ENCODE results near the gene MCU.
"Not testable (repeated sequence)": the region's sequence is repeated elsewhere in the genome, so short reads cannot be mapped to it uniquely, and the experiment has no call there.

MCU gene

DNA sequence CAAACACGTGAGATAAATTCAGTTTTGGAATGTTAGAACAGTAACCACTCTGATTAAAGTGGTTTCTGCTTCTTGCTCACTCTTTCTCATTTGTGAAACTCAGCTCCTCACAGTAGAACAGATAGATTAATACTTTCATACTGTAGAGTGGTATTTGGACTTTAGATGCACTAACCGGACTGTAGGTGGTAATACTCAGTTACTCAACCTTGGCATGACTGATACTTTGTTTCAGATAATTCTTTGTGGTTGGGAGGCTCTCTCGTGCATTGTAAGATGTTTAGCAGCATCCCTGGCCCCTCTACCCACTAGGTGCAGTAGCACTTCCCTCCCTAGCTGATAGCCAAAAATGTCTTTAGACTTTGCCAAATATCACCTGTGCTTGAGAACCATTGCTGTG is 37.6 kb downstream of the MCU start:
- no peak for DNase-seq
- no peak for TF ChIP-seq GATA1 (IDR thresholded peaks at IDR 0.05; ENCODE audit: low read depth, low read length)
- TF ChIP-seq POLR2A (IDR thresholded peaks at IDR 0.05; ENCODE audit: low read length): no peak

DNA sequence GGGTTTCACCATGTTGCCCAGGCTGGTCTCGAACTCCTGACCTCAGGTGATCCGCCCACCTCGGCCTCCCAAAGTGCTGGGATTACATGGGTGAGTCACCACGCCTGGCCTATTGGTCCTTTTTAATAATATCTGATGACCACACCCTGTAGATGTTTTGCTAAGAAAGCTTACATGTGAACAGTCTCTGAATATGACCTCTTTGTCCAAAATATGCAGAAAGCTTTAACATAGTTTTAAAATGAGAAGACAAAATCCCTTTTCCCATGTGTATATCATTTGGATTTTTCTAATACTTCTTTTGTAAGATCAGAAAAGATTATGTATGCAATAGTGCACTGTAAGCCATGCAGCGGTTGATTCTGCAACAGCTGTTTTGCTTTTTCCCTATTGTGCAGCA is 38.5 kb downstream of the MCU start:
- DNase-seq: no peak
- TF ChIP-seq GATA1 (IDR thresholded peaks at IDR 0.05; ENCODE audit: low read depth, low read length): no peak
- no peak for TF ChIP-seq POLR2A (IDR thresholded peaks at IDR 0.05; ENCODE audit: low read length)

DNA sequence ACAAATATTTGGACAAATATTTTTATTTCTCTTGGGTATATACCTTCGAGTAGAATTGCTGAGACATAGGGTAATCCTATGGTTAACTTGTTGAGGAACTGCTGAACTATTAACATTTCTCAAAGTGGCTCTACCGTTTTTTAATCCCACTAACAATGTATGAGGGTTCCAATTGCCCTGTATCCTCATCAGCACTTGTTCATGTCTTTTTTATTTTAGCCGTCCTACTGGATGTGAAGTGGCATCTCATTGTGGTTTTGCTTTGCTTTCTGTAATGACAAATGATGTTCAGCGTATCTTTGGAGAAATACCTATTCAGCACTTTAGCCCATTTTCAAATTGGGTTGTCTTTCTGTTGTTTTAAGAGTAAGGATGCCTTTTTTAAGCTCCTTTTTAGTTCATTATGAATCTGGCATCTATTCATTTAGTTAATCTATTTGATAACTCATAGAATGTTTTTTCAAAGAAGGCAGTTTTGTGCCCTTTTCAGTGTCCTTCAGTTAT is 40.0 kb downstream of the MCU start:
- no peak for TF ChIP-seq GATA1 (IDR thresholded peaks at IDR 0.05; ENCODE audit: low read depth, low read length)
- DNase-seq: no peak

DNA sequence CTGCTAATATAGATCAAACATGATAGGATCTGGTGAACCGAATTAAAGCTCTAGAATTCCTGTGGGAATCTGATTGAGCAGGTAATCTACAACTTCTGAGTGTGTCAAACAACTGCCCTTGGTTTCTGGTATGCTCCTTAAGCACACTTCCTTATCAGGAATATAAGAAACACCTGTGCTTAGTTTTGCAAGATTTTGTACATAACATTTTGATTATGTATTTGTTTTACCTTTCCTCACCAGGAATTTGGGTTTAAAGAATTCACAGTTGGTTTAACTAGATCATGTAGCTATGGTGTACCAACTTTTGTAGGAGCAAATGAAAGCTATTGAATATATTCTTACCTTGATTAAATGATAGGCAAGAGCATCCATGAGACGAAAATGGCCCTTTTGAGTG is 40.6 kb downstream of the MCU start:
- TF ChIP-seq GATA1 (IDR thresholded peaks at IDR 0.05; ENCODE audit: low read depth, low read length): no peak
- TF ChIP-seq POLR2A (IDR thresholded peaks at IDR 0.05; ENCODE audit: low read length): no peak

DNA sequence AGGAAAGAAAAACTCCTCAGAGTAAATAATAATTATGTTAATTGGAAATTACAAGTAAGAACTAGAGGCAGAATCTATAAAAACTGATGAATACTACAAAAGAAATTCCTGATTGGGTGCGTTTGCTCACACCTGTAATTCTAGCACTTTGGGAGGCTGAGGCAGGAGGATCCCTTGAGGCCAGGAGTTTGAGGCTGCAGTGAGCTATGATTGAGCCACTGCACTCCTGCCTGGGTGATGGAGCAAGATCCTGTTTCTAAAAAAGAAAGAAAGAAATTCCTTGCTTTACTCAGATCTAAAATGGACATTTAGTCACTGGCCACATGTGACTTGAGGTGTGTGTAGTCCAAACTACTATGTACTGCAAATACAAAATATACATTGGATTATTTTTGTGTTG is 42.0 kb downstream of the MCU start:
- DNase-seq: no peak

More for the DNA sequence above, 40.6 kb downstream of the MCU start:
- DNase-seq: no peak

DNA sequence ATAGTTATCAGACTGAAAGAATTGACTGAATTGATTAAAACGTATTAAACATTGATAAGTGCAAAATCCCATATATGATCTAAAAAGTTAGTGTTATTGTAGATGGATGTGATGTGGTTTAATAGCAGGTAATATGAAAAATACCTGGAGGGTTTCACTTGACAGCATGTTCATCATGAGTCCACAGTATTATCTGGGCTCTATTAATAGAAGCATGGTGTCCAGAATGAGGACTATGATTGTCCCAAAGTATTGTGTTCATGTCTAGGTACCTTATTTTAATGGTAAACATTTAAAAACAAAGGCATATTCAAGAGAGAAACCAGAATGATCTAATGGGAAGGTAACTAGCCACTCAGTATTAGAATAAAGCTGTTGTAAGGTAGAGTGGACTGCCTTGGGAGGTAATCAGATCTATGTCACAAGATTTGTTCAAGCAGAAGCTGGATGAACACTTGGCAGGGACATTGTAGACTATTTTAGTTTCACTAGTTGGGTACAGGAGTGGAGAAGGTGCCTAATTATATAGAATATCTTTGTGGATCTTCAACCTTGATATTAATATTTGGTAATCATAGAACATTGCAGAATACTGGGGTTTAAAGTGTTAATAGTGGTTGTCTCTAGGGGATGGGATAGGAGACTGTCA is 43.5 kb downstream of the MCU start:
- no peak for DNase-seq
- TF ChIP-seq GATA1 (IDR thresholded peaks at IDR 0.05; ENCODE audit: low read depth, low read length) (no peak), POLR2A (IDR thresholded peaks at IDR 0.05; ENCODE audit: low read length) (no peak)

More for the DNA sequence above, 42.0 kb downstream of the MCU start:
- TF ChIP-seq GATA1 (IDR thresholded peaks at IDR 0.05; ENCODE audit: low read depth, low read length) (no peak), POLR2A (IDR thresholded peaks at IDR 0.05; ENCODE audit: low read length) (no peak)

DNA sequence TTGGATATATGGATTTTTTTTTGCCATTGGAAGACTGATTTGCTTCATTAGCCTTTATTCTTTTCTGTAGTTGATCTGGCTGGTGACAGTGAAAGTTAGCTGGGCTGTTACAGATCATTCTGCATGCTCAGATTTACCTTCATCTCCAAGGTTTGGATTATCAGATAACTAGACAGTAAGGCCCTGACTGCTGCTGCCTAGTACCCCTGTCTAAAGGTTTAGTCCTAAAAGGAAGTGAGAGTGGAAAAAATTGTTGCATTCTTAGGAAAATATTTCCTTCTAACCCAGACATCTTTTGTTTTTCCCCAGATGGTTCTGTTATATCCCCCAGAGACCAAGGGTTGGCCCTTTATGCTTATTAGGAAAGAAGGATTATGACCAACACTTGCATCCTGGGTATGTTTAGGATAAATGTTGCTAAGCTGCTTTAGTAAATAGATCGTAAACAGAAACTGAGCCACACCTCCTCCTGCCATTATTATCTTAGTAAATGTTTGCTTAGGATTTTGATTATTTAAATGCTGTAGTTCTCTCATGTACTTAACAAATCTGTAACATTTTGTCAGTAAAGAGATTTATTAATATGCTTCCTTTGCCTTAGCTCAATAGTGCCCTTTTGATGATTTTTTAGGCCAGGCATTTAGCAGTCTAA is 44.4 kb downstream of the MCU start:
- TF ChIP-seq POLR2A (IDR thresholded peaks at IDR 0.05; ENCODE audit: low read length) (no peak), GATA1 (IDR thresholded peaks at IDR 0.05; ENCODE audit: low read depth, low read length) (no peak)
- no peak for DNase-seq

DNA sequence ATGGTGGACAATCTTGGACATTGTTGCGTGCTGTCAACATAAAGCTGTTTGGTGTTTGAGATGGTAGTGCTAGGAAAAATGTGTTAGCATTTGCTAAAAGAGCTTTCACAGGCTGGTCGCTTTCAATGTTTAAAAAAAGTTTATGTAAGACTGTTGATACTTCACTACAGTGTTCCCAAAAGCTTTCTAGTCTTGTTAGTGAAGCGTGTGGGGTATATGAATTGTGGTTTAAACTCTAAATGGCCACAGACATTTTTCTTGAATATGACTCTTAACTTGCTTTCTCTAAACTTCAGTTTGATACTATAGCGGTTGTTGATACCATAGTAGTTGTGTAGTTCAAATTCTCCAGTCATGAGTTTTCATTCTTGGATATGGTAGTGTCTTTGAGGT is 44.9 kb downstream of the MCU start:
- TF ChIP-seq GATA1 (IDR thresholded peaks at IDR 0.05; ENCODE audit: low read depth, low read length) (no peak), POLR2A (IDR thresholded peaks at IDR 0.05; ENCODE audit: low read length) (no peak)
- DNase-seq: no peak

DNA sequence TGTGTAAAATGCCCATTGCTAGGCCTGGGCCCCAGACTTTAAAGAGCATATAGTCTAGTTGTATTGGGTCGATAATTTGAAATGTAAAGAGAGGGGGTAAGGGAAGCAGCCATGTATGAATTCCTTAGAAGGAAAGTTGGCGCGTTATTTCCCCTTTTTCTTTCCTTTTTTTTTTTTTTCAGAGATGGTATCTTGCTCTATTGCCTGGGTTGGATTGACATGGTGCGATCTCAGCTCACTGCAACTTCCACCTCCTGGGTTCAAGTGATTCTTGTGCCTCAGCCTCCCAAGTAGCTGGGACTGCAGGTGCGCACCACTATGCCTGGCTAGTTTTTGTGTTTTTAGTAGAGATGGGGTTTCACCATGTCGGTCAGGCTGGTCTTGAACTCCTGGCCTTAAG is 45.4 kb downstream of the MCU start:
- DNase-seq: not testable (repeated sequence)

DNA sequence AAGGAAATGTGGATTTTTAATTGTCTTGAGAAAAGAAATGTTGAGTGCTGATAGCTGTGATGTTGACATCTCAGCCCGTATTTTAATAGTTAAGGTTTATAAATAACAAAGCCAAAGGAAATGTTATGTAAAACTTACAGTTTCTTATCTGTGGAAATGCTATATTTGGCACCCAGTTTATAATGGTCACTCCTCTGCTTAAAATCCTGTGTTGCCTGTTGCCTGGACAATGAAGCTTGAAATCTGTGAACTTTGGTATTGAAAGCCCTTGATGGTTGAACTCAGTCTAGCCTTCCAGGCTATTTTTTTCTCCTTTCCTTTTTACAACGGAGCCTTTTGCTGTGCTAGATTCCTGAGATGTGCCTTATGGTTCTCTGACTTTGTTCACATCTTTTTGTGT is 46.5 kb downstream of the MCU start:
- TF ChIP-seq POLR2A (IDR thresholded peaks at IDR 0.05; ENCODE audit: low read length) (no peak), GATA1 (IDR thresholded peaks at IDR 0.05; ENCODE audit: low read depth, low read length) (no peak)
- no peak for DNase-seq

DNA sequence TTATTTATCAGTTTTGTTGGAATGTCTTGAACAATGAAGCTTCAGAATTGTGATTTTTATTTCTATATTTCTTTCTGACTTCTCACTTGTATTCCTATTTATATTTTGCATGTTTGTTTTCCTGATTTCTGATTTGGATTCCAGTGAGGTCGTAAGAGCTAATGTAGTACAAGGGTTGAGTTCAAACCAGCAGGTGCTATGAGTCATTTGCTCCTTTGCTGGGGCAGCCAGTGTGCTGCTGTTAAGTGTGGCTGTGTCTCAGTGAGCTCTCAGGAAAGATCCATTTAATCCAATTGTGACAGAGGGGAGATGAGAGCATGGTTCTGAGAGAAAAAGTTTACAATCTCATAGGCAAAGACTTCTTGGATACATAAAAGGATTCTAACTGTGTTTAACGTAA is 48.6 kb downstream of the MCU start:
- no peak for DNase-seq
- TF ChIP-seq GATA1 (IDR thresholded peaks at IDR 0.05; ENCODE audit: low read depth, low read length): no peak
- no peak for TF ChIP-seq POLR2A (IDR thresholded peaks at IDR 0.05; ENCODE audit: low read length)

DNA sequence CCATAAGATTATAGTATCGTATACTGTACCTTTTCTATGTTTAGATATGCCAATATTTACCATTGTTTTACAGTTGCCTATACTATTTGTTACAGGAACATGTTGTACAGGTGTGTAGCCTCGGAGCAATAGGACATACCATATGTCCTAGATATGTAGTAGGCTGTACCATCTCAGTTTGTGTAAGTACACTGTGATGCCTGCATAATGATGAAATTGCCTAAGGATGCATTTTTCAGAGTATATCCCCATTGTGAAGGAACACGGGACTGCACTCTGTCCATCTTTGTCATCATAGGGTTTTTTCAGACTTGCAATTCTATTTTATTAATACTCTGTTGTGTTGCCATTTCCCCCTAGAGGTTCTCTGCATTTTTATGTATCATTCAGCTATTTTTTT is 50.1 kb downstream of the MCU start:
- TF ChIP-seq GATA1 (IDR thresholded peaks at IDR 0.05; ENCODE audit: low read depth, low read length) (no peak), POLR2A (IDR thresholded peaks at IDR 0.05; ENCODE audit: low read length) (no peak)
- no peak for DNase-seq

DNA sequence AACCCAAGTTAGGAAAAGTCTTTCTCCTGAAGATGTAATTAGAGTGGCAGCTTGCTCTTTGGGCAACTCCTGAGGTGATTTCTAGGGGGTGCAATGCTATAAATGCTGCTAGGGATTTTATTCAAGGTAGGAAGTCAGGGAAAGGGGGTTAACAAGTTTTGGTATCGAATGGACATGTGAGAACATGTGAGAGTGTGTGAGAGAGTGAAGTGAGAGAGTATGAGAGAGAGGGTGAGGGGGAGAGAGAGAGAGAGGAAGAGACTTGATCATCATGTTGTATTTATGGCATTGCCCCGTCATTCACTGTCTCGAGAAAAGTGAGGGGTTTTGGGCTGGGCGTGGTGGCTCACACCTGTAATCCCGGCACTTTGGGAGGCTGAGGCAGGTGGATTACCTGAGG is 50.9 kb downstream of the MCU start:
- DNase-seq: no peak
- TF ChIP-seq POLR2A (IDR thresholded peaks at IDR 0.05; ENCODE audit: low read length): no peak

DNA sequence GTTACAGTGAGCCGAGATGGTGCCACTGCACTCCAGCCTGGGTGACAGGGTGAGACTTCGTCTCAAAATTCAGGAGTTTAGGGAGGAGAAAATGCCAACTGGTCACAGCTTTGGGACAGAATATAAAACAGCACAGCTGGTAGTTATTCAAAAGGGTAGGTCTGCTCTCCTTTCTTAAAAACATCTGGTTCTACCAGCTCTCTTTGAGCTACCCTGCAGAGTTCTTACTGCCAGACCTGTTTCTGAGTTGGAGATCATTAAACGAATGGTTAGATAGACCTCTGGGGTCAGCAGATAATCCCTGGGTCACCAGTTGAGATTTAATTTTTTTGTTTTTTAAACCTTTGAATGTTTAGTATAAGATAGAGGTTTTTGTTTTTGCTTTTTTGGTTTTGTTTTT is 52.6 kb downstream of the MCU start:
- DNase-seq: no peak
- TF ChIP-seq POLR2A (IDR thresholded peaks at IDR 0.05; ENCODE audit: low read length): no peak
- no peak for TF ChIP-seq GATA1 (IDR thresholded peaks at IDR 0.05; ENCODE audit: low read depth, low read length)
